Endometrium (tissue), 2 donors: ENCODE results near the gene CWC27.
A peak's percentile ranks its signal among the peaks of the same experiment; 100 is the strongest.
"Not testable (repeated sequence)": the region's sequence is repeated elsewhere in the genome, so short reads cannot be mapped to it uniquely, and the experiment has no call there.

Experiments
- FAIRE-seq: peaks from 2 replicates; lab custom pipeline; 2012; peaks lifted over from hg19 to GRCh38; lab: Jason Lieb, UNC
- donor health status: control.
- donor health status: control.

Gene CWC27

DNA sequence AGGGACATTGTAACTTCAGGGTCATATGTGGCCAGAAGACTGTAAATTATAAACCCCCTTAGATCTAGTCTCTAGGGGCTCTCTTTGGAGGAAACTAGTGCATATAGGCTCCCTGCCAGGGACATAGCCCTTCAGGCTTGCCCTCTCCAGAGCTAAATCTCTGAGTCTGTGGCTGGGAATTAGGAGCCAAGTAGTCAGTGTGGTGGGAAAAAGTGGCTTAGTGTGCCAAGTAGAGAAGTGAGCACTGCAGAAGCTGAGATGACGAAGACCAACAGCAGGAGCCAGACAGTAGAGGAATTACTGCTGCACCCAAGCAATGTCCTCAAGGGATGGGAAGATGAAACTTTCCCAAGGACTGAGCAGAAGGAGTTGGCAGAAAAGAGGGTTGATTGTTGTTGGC is 71.2 kb downstream of the CWC27 start:
- no peak for FAIRE-seq

DNA sequence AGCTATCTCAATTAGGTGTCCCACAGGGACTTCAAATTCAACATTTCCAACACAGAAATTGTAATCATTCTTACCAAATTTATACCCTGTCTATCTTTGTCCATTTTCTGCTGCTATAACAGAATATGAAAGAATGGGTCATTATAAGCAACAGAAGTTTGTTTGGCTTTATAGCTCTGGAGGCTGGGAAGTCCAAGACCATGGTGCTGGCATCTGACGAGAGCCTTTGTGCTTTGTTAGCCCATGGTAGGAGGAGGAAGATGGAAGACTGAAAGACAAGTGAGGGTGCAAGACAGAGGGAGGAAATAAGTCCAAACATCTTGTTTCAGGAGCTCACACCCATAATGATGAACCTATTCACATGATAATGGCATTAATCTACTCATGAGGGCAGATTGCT is 72.2 kb downstream of the CWC27 start:
- no peak for FAIRE-seq

DNA sequence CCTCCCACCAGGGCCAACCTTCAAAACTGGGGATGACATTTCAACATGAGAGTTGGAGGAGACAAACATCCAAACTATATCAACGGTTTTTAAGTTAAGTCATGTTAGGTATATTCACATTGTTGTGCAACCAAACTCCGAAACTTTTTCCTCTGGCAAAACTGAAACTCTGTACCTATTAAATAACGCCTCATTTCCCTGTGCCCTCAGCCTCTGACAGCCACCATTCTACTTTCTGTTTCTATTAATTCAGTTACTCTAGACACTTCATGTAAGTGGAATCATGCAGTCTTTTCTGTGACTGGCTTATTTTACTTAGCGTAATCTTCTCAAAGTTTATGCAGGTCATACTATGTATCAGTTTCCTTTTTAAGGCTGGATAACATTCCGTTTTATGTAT is 85.0 kb downstream of the CWC27 start:
- FAIRE-seq, result no peak

DNA sequence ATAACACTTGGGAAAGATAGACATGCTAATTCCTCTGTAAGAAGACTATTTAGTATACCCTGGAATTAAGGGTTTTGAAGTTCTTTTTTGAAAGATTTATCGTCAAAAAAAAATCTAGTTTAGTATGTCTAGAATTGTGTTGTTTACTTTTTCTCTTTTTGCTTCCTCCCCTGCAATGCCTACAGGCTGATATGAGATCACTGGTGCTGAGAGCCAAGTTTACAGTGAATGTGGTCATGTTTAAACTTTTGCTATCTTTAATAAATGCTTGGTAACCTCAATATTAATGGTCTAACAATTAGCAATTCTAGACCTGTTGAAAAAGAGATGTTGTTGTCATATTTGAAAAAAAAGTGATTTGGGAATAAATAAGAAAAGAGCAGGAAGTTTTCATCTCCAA is 86.1 kb downstream of the CWC27 start:
- FAIRE-seq, result peak; percentile 21

DNA sequence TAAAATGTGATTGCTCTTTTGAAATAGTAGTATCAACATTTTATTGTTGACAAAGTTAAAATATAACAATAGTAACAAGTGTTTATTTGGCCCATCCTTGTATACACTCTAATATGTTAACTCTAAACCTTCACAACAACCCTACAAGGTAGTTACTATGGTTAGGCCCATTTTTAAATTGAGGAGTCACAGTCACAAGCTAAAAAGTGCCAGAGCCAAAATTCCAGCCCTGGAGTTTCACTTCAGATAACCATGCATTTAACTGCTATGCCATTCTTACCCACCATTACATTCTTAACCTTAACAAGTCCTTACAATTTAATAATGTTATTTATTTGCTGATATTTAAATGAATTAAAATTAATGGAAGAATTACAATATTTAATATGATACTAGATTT is 91.2 kb downstream of the CWC27 start:
- FAIRE-seq, result no peak

DNA sequence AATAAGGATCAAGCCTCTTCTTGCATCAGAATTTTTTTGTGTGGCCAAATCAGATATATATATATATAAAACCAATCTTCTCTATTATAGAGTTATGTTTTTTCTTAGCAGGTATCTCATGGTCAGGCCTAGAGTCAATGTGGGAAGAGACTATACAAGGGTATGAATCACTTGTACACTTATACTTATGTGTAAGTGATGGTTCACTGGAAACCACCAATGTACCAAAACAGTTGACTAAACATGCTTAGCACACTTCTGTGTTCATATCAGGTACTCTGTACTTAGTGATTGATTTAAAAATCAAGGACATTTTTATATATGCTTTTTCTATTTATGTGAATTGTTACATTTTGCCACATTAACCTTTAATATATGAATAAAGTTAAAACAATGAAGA is 92.6 kb downstream of the CWC27 start:
- FAIRE-seq, result no peak

DNA sequence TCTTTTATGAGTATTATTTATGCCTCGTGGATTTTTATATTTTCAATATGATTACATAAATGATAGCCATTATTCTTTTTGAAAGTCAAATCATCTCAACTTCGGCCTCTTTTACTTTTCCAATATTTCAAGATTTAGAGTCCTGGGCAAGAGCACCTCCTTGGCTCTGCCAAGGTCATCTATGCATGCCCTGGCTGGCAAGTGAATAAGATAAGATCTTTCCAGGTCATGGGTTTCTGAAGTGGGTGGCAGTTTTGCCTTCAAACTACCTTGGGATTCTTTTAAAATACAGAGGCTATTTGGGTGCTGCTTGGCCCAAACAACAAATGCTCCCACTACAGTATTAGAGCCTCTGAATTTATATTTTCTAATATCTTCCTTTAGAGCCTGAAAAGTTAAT is 95.4 kb downstream of the CWC27 start:
- FAIRE-seq, result no peak

DNA sequence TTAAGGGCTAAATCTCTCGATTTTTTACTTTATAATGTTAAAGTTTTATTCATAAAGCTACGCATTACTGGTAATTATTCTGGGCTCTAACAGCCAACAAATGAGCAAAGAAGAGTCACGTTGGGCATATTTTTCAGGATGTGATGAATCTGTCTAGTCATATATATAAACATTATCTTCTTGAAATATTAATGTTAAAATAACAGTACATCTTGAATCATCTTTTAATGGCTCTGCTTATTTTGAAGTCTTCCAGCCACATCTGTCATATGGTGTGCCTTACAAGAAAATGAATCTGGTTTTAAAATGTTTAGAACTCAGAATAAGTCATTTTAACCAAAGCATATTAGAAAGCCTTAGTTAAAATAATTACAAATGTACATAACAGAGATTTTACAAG is 96.9 kb downstream of the CWC27 start:
- no peak for FAIRE-seq

DNA sequence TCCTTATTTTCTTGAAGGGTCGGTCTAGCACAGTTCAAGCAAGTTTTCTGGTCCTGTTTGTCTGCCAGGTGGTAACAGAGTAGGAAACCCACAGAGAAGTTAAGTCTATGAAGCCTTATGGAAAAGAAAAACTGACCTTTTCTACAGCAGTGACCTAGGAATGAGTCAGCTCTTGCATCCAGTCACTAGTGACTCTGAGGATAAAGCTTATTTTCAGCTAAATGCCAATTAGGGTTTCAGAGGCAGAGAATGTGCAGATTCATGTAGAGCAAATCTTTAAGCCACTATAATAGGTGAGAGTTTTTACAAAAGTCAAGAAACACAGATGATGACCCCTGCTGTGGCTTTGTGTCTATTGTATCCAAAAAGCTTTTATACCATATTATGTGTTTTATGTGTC is 100.7 kb downstream of the CWC27 start:
- FAIRE-seq, result no peak

DNA sequence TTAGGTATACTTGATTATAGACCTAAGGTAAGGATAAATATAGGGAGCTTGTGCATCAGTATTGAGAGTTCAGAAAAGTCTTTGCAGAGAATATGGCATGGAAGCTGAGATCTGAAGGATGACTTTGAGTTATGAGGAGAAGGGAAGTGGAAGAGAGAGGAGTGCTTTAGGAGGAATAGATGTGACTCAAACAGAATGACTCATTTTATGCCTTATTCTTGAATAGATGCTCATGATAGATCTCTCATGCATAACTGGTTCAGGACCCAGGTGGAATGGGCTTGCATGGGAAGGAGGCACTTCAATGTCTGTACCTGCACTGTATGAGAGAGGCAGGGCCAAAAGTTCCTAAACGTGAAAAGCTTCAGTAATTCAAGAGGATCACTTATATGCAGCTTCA is 103.3 kb downstream of the CWC27 start:
- FAIRE-seq, result no peak

DNA sequence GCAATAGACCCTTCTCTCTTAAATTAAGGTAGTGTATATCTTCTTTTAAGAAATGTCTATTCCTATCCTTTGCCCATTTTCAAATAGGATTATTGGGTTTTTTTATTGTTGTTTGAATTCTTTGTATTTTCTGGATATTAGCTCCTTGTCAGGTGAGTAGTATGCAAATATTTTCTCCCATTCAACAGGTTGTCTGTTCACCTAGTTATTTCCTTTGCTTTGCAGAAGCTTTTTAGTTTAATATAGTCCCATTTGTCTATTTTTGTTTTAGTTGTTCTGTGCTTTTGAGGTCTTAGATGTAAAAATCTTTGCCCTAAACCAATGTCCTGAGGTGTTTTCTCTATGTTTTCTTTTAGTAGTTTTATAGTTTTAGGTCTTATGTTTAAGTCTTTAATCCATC is 104.7 kb downstream of the CWC27 start:
- no peak for FAIRE-seq

DNA sequence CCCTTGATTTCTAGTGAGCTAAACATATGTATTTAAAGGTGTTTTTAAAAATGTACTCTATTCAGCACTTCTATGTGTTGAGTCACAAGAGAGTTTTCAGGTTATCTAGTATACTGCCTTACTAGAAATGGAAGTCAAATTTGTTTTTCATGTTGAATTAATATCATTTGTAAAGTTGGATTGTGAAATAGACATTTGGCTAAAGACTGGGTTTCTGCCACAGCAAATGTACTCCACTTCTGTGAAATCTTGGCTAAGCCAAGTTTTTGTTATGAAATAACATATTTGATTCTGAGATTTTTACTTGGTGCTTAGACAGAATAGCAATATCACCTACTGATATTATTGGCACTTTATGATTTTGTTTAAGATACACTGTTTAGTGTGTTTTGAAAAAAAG is 106.0 kb downstream of the CWC27 start:
- FAIRE-seq, result no peak

DNA sequence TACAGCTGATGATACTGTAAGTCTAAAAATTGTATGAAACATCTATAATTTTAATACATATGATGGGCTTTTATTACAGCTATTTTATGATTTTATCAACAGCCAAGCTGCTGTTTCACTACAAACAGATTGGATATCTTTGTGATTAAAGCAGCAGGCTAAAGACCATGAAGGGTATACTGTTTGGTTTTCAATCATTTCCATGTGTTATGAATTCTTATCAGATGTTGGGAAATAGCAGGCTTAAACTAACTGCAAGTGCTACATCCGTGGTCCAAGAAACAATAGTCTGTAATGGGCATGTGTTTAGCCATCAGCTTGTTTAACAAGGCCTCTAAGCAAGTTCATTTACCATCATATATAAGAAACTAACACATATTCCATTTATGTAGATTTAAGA is 107.5 kb downstream of the CWC27 start:
- FAIRE-seq, result no peak

DNA sequence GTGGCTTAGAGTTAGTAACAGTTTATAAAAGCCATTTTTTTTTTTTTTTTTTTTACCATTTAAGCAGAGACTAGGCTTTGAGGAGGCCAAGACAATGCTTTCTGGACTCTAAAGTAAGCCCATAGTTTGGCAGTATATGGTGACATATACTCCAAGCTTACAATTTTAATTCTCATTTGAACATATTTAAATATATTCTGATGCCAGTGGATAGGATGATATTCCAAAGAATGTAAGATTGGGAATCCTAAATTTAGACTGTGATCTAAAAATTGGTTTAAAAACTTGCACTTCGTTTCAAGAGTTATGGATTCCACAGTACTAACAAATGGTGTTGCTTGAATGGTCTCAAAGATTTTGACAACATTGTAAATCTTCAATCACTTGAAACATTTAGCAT is 112.1 kb downstream of the CWC27 start:
- FAIRE-seq, result no peak

DNA sequence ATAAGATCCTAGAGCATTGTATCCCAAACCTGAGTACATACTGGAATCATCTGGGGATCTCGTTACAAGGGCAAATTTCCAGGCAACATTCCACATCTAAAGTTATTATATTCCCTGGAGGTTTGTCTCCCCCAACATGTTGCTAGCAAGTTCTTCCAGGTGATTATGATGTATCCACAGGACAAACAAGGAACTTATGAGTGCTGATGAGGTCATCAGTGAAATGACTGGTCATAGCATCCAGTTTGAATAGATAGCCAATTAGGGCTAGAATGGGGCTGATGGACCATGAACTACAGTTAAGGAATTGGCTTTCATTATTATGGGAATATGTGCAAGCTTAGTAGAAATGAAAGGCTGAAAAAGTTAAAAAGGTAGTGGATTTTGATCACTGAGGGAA is 115.2 kb downstream of the CWC27 start:
- FAIRE-seq, result no peak

DNA sequence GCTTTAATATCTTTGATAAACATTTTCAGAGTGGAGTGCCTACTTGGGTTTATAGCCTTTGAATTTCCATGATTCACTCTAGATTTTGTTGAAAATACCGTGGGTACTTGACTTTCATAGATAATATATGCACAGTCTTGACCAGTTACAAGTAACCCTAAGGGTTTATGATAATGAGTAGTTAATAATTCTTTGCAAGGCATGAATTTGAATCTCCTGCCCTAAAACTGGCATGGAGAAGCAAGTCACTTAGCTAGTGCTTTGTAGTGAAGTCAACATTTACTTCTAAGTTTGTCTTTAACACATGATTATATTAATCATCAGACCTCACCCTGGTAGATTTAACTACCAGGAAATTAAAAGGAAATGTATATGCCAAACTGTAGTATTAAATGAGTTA is 115.8 kb downstream of the CWC27 start:
- no peak for FAIRE-seq

DNA sequence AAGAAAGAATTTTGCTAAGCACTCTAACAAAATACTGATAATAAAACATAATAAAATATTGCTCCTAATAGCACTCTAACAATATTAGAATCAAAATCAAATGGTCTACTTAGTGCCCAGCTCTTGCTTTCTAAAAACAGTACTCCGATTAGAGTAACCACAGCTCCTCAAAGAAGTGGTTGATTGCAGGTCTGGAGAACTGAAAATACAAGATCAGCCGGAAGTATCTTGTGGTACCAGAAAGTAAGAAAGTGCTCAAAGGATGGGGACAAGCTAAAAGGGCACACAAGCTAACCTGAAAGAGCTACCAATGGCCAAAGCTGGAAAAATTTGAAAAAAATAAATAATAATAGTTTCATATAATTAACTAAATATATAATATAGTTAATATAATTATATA is 119.2 kb downstream of the CWC27 start:
- no peak for FAIRE-seq

DNA sequence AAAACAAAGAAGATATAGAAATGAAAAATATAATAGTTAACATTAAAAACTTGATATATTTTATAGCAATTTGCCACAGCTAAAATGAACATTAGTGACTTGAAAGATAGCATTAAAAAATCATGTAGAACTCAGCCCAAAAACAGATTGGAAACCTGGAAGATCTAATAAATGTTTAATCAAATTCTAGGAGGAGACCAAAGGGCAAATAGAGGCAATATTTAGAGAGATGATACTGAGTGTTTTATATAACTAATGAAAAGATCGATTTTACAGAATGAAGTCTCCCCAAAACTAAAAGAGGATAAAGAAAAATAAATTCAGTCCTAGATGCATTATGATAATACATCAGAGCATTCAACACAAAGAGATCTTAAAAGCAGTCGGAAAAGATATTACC is 127.0 kb downstream of the CWC27 start:
- no peak for FAIRE-seq

DNA sequence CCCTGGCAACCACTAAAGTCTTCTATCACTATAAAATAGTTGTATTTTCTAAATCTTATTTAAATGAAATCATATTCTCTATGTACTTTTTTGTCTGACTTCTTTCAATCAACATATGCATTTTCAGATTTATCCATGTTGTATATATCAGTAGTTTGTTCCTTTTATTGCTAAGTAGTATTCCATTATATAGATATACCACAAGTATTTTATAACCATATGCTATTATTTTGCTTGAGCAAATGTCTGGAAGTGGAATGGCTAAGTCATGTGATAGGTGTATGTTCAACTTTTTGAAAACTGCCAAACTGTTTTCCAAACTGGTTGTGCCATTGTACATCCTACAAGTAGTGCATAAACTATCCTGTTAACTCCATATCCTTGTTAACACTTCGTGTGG is 131.1 kb downstream of the CWC27 start:
- no peak for FAIRE-seq

DNA sequence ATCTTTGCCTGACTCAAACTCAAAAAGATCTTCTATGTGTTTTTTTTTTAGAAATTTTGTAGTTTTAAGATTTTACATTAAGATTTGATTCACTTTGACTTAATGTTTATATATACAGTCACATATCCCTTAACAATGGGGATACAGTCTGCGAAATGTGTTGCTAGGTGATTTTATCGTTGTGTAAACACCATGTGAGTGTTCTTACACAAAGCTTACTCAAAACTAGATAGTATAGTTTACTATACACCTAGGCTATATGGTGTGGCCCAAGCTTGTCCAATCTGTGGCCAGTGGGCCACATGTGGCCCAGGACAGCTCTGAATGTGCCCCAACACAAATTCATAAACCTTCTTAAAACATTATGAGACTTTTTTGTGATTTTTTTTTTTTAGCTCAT is 131.9 kb downstream of the CWC27 start:
- FAIRE-seq, result no peak

DNA sequence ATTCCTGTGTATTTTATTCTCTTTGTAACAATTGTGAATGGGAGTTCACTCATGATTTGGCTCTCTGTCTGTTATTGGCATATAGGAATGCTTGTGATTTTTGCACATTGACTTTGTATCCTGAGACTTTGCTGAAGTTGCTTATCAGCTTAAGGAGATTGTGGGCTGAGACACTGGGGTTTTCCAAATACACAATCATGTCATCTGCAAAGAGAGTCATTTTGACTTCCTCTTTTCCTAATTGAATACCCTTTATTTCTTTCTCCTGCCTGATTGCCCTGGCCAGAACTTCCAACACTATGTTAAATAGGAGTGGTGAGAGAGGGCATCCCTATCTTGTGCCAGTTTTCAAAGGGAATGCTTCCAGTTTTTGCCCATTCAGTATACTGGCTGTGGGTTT is 138.7 kb downstream of the CWC27 start:
- not testable (repeated sequence) for FAIRE-seq

DNA sequence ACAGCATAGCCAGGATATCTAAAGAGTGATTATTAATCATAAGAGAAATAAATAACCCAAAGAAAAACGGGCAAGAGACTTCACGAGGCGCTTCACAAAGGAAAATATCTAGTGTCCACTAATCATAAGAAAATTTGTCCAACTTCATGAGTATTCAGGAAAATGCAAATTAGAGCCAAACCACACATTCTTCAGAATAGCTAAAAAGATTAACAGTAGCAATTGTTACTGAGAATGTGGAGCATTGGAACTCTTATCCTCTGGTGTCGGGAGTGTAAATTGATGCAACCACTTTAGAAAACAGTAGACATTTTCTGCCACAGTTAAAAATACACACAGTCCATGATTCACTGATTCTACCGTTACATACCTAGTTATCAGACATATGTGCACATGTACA is 145.7 kb downstream of the CWC27 start:
- FAIRE-seq, result no peak

DNA sequence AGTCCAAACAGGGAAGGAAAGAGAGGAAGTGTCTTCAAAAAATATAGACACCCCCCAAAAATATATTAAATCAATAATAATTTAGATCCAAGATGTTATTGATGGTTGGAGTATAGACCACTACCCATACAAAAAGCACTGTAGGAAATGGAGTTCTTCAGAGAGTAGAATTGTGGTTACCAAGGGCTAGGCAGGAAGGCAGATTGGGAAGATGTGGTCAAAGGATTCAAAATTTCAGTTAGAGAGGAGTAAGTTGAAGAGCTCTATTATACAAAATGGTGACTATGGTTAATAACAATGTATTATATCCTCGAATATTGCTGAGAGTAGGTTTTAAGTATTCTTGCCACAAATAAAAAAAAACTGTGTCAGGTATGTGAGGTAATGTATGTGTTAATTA is 149.4 kb downstream of the CWC27 start:
- no peak for FAIRE-seq

DNA sequence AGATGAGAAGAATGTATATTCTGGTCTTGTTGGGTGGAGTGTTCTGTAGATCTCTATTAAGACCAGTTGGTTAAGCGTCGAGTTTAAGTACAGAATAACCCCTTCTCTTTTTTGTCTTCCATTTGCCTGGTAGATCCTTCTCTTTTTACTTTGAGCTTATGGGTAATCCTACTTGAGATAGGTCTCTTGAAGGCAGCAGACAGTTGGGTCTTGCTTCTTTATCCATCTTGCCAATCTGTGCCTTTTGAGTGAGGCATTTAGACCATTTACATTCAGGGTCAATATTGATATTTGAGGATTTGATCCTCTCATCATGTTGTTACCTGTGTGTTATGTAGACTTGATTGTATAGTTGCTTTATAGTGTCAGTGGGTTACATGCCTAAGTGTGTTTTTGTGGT is 152.7 kb downstream of the CWC27 start:
- no peak for FAIRE-seq

DNA sequence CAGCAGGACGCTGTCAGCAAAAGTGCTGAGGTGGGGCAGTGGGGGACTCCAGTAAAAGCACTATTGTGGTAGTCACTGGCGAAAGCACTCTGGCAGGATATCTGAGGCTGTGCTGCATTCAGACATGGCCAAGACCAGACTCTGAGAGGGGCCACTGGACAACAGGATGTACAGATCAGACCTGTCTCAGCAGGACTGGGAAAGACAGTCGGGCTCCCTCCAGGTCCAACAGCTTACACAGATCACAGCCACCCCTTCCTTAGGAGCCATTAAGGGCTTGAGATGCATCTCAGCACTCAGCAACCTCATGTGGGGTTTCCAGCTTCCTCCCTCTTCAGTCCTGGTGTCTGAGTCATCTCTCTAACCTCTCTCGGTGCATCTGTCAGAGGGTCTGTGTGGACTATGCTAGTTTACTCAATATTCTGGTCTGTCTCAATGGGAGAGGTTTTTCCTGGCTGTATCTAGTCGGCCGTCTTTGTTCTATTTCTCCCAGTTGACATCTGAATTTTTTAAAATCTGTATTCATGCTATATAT is 154.5 kb downstream of the CWC27 start:
- no peak for FAIRE-seq
